HS-5 (cell line): ENCODE data around the gene ADORA2A.

ENCODE experiments used
- DNase-seq: peaks from one replicate; pipeline ENCODE4 v3.0.0-alpha.2; 2012; ENCODE audit warnings: low read depth

ADORA2A gene

DNA sequence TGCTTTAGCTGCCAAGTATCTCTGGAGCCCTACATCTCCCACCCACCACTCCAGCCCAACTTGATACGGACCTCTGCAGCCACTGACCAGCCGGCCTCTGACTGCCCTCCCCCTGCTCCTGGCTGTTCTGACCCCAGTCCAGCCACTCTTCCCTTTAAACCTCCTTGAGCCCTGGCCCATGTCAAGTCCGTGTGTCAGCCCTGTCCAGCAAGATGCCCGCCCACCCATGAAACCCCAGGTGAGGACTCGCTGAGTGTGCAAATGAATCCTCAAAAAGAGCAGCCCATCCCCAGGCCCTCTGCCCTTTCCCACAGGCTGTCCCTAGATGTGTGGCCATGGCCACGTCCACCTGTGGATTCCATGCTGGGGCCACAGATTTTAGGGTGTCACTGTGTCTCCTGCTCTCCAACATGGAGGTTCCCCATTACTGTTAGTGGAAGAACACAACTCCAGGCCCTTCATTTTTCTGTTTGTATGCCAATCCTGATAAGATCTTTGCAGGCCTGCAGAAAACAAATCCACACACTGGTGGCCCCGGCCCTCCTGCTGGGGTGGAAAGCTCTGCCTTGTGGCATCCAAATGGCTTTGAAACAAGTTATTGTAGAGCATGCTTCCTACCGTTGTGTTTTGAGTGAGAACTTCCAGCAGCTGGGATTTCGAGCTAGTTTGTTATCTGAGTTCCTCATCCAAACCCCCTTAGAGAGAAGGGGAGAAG, 22.7 kb upstream of the ADORA2A start:
- DNase-seq = no peak

DNA sequence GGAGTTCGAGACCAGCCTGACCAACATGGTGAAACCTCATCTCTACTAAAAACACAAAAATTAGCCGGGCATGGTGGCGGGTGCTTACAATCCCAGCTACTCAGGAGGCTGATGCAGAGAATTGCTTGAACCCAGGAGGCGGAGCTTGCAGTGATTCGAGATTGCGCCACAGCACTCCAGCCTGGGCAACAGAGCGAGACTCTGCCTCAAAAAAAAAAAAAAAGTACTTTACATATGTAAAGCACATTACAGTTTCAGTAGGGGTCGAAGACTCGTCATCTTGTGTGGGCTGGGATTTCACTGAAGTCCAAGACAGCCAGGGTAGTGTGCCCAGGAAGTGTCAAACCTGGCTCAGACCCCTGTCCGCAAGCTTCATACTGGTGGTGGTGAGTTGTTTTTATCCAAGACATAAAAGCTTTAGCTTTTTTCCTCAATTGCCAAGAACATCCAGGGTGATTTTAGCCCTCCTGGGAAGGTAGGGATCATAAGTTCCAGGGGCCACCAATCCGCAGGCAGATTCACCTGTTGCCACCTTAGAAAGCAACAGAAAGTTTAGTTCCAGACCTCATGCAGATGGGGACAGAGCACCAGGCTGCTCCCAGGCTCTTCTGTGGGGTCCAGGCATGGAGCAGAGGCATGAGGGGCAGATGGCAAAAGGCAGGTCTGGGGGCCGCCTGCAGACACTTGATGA, 21.6 kb upstream of the ADORA2A start:
- DNase-seq = no peak

DNA sequence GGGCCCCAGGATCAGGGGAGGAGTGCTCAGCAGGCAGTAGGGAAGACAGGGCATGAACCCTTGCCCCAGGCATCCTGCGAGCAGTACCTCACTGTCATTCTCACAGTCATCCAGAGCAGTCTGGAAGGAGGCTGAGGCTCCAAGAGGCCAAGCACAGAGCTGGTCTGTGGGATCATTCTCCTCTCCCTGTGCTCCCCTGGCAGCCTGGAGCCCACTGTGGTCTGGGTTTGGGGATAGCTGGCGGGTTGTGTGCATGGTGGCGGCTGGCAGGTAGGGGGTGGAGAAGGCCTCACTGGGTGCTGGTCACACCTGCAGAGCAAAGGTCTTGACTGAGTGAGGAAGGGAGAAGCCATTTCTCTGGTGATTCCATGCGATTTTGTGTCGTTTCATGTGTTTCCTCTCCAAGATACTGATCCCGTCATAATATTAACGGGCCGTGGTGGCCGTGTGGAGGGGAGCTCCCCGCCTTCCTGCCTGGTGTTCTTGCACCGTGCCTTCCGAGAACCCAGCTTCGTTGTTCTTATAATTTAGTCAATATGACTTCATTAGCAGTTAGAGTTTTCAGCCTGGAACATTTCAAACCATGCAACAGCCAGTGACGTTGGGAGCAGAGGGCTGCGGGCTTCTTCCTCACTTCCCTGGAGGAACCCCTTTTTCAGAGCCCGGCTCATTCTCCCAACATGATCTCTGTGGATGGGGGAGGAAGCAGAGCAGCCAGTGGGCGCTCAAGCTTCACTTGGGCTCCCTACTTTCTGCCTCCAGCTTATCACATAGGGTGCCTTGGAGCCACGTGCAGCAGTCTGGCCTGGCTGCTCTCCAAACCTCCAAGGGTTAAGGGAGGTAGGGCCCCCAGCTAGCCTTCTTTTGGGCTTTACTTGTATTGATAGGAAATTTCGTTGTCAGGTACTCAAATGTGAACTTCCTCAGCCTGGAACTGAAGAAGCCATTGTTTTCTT, 20.8 kb upstream of the ADORA2A start:
- no peak for DNase-seq

DNA sequence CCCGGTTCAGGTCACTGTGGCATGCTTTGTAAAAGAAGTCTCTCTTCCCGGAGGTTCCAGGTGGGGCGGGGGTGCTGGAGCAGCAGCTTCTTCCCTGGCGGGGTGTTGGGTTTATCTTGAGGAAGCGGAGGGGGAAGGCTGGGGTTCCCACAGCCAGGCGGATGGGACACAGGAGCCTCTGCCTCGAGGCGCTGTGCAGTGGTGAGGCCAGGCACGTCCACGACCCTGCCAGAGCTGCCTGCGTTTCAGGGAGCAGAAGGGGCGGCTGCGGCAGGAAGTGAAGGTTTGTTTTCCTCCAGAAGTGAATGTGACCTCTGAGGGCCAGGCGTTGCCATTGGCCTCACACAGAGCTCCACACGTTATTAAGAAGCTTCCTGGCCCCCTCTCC, 20.1 kb upstream of the ADORA2A start:
- no peak for DNase-seq

DNA sequence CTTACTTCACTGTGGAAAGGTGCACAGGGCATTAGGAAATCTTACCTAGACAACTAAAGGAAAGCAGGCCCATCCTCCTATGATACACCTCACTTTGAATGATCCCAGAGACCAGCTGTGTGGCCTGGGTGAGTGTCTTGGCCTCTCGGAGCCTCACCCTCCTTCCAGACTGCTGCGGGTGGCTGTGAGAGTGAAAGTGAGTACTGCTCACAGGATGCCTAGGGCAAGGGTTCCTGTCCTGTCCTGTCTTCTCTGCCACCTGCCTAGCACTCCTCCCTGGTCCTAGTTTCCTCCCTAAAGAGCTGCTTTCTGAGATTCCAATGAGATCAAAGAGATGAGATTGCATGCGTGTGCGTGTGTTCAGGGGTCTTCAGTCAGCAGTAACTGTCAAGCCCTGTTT, 19.5 kb upstream of the ADORA2A start:
- DNase-seq = no peak

DNA sequence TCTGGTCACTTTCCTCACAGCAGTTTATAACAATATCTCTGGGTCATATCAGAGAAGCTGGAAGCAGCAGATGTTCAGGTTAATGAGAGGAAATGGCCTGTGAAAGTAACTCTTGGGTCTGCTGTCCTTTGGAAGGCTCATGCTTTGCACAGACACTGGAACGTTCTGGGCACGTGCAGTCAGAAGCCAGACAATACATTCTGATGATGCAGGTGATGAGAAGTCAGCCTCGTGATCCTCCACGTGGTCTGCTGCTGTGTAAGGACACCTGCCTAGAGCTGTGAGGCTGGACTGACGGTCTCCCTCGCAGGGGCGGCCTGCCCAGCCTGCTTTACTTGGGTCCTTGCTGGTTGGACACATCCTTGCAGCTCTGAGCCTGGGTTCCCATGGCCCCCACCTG, 18.8 kb upstream of the ADORA2A start:
- no peak for DNase-seq

DNA sequence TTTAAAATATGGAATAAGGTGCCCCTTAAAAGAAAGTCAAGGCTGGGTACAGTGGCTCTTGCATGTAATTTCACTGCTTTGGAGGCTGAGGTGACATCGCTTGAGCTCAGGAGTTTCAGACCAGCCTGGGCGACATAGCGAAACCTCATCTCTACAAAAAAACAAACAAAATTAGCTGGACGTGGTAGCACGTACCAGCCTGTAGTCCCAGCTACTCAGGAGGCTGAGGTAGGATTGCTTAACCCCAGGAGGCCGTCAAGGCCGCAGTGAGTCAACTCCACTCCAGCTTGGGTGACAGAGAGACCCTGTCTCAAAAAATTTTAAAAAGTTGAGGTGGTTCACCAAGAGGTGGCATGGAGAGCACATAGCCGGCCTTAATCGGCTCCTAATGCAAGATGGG, 17.7 kb upstream of the ADORA2A start:
- no peak for DNase-seq

DNA sequence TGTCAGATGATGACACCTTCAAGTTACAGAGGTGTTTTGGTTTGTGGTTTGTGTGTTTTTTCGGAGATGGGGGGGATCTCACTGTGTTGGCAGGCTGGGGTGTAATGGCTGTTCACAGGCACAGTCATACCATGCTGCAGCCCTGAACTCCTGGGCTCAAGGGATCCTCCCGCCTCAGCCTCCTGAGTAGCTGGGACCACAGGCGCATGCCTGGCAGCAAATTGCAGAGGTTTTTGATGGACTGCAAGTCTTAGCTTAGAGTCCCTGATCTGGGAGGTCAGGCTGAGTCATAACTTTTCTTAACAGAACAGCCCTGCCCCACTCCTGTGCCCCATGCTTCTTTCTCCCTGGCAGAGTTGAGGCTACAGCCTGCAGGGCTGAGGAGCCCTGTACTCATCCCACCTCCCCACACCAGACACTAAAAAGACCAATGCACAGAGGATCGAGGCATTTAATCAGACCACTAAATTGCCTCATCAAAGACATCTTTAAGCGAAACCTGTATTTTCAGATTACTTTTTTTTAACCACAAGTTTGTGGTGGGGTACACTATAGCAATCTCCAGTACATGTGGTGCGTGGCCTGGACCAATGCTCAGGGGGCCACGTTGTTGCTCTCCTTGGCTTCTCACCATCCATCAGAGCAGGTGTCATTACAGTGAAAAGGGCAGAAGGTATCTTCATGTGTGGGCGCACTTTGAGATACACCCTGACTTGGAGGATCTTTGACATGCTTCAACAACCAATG, 17.1 kb upstream of the ADORA2A start:
- no peak for DNase-seq

DNA sequence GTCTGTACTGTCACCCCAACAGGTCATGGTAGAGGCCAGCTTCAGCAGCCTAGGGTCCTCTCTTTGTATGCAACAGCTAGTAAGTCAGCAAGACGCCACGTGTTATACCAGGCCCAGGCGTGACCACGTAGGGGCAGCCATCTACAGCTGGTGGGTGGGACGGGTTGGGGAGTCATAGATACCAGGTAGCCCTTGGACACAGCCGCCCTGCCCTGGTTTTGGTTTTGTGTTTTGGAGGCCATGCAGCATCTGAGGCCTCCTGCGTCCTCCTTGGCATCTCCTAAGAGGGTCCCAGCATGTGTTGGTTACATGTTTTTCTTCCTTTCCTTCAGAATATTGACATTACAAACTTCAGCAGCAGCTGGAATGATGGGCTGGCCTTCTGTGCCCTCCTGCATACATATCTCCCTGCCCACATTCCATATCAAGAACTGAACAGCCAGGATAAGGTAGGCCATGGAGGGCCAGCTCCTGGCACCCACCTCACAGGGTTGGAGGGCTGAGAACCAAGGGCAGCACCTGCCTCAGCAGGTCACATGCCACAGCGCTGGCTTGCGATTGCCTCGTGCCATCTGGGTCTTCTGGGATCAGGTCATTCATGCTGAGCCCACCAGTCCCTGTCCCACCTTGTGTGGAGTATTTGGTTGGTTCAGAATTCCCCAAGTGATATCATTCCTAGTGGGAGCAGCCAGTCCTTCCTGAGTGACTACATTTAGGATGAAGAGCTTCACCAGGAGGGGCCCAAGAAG, 16.0 kb upstream of the ADORA2A start:
- no peak for DNase-seq

DNA sequence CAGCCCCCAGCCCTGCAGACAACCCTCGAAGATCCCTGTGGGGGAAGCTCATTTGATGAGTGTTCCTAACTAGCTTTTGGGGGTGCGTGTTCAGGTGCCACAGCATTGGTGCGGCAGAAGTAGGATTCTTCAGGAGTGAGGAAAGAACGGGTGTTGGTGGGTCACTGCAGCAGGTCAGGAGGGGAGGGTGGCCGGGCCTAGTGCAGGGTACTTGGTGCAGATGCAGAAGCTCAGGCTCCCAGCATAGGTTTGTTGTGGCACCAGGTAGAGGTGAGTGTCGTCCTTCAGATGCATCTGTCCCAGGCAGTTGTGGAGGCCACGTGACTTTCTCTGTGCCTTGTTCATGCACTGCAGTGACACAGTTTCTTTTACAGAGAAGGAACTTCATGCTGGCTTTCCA, 15.1 kb upstream of the ADORA2A start:
- no peak for DNase-seq

DNA sequence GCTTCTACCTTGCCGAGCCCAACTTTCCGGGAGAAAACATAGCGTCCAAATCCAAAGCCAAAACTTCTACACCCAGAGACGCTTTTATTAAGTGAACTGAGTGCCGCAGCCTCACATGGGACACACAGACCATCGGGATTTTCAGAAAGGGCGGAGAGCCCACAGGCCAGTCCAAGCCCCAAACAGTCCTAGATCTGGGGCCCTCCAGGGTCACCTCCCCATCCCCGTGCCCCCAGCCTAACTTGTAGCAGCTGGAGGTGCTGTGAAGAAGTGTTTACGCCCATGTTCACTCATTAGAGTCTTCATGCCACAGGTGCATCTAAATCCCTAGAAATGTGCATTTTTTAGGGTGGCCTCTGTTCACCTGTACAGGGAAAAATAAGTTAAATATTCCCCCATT, 14.1 kb upstream of the ADORA2A start:
- no peak for DNase-seq

DNA sequence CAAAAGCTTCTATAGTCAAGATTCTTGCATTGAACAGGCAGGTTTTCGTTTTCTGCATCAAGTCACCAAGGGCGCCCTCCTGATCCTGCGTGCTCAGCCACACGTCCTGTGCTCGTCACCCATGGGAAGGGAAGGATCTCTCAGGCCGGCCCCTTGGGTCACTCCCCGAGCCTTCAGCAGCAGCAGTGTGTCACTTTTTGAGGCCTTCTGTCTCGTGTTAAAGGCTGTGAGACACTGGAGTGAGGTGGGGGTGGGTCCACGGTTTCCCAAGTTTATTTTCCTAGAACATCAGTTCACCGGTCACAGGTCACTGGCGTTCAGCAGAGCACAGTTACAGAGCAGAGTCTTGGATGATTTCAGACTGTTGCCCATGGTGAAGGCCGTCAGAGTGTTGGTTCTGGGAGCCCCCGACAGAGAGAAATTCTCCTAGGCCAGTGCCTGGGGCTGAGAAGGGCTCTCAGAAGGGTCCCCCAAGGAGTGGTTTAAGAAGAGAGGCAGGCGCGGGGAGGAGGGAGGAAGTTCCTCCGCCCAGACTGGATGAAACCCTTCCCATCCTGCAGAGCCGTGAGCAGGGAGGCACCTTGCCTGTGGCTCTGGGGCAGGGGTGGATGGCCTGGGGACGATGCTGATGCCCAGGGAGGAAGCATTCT, 13.5 kb upstream of the ADORA2A start:
- no peak for DNase-seq

DNA sequence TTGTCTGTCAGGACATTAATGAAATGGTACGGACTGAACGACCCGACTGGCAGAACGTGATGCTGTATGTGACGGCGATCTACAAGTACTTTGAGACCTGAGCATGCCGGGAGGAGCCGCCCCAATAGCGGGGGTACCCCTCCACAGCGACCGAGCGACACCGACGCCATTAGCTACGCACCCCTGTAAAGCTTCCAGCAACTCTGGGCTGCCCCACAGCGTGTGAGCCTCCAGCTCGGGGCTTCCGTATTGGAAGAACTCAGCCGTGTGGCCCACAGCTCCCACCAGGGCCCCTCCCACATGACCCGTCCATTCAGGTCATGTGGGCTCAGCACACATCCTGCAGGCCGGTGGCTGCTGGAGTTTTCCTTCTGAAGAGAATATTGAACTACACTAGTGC, 12.9 kb upstream of the ADORA2A start:
- DNase-seq = no peak

DNA sequence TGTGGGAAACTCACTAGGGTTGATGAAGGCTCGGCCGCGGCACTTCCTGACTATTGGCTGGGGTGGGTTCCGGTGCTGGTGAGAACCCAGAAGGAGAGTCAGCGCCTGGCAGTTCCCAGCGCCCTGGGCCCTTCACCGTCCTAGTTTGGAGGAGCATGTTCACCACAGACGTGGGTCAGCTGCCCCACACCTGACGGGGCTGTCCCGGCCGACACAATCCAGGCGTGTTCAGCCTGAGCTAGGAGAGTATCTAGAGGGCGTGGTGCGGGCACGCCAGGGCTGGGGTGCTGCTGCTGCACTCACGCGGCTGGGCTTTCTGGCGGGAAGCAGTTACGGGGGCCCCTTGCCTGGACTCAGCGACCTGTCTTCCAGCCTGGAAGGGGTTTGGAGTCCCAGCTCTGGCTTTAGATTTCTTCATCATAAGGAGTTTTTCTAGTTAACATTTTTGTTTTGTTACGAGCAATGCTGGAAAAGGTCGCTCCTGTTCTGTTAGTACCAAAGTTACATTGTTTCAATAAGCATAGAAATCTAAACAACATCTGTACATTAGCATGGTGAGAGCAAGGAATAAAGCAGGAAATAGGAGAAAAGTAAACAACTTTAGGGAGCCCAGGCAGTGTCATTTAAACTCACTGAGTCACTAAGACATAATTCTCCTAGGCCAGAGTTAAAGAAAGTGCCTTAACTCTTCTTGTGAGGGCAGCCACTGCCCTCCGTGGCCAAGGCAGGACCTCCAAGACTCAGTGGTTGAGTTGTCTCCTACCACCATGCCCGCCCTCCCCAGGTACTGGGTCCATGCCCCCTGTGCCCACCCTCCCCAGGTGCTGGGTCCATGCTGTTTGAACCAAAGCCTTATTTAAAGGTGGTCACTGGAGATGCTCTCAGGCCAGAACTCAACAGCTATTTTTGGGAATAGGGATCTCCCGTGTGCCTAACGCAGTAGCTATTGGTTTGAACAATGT, 12.1 kb upstream of the ADORA2A start:
- no peak for DNase-seq

DNA sequence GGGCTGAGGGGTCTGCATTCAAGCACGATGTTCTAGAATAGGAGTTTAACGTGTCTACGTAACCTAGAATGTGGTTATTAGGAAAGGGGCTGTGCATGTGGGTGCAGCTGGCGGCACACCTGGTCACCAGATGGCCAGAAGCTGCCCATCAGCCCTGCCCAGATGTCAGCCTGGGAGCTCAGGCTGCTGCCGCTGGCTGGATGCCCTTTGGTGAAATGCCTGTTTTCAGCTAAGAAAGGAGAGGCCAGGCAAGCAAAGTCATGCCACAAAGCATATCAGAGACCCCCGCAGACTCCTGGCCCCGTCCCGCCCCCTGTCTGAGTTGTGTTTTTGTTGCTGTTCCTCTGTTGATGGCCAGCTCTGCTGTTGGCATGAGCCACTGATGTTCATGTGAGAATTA, 11.3 kb upstream of the ADORA2A start:
- DNase-seq = no peak

DNA sequence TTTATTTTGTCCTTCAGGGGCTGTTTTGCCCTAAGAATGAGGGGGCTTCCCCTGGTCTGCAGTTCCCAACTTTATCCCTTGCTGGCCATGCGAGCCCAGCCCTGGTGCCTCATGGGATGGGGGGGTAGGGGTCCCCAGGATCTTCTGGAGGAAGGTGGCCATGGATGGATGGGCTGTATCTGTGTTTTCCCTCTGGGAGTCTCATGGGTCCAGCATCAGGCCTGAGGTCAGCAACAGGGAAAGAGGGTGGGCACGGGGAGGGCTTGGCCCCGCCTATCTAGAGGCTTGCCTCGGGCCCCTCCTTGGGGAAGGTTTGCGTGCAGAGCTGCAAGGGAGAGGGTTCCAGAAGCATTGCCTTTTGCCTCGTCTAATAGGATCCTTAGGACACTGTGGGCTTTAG, 10.8 kb upstream of the ADORA2A start:
- DNase-seq = no peak

DNA sequence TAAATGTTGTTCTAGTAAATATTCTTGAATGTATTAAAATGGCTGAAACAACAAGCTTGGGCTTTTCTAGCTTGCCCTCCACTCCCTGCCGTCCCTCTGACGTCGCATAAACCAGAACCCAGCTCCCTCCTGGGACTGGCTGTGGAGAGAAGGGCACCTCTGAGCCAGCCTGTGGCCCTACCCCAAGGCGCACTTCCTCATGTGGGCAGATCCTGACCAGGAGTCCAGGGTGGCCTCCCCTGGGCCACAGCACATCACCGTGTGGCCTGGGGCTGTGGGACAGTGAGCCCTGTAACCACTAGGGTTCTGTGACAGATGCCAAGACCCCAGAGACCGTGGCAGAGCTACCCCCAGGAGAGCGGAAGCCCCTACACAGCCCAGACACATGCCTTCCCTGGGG, 10.2 kb upstream of the ADORA2A start:
- DNase-seq = no peak

DNA sequence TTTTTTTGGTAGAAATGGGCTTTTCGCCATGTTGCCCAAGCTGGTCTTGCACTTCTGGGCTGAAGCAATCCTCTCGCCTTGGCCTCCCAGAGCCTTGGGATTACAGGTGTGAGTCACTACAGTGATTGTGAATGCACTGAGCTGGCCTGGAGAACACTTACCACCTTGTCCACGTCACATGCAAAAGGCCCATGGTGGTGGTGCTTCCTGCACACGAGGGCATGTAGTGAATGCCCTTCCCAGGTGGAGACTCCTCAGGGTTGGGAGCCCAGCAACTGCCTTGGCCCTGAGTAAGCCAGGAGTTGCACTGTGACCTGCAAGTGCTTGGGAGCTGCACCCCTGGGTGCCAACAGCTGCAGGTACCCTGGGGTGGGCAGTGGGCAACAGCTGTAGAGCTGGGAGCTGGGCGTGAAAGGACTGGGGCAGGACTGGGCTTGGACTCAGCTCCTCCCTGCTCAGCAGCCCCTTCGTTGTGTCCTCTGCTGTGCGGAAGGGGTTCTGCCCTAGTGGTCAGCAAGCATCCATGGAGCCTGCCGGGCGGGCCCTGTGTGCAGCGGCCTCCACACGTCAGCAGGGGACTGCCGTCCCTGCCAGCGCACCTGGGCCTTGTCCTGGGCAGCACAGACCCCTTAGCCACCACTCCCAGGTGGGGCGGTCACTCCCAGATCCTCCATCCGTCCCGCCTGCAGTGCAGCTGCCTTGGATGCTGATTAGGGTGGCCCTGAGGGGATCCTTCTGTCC, 9.3 kb upstream of the ADORA2A start:
- no peak for DNase-seq
